NB4 (cell line): ENCODE results near the gene TMEM11.

Experiments used
- CTCF ChIP-seq: IDR thresholded peaks from one replicate; pipeline ENCODE4 v1.5.1; 2012; ENCODE audit warnings: low read depth, low read length
- MAX ChIP-seq: IDR thresholded peaks from 2 replicates; pipeline ENCODE4 v1.6.1; 2011; ENCODE audit warnings: low read depth, low read length
- POLR2A ChIP-seq: IDR thresholded peaks from 2 replicates; pipeline ENCODE4 v1.6.1; 2011; ENCODE audit warnings: mild to moderate bottlenecking; ENCODE audit not compliant: insufficient read length; ENCODE audit errors: extremely low read depth

DNA sequence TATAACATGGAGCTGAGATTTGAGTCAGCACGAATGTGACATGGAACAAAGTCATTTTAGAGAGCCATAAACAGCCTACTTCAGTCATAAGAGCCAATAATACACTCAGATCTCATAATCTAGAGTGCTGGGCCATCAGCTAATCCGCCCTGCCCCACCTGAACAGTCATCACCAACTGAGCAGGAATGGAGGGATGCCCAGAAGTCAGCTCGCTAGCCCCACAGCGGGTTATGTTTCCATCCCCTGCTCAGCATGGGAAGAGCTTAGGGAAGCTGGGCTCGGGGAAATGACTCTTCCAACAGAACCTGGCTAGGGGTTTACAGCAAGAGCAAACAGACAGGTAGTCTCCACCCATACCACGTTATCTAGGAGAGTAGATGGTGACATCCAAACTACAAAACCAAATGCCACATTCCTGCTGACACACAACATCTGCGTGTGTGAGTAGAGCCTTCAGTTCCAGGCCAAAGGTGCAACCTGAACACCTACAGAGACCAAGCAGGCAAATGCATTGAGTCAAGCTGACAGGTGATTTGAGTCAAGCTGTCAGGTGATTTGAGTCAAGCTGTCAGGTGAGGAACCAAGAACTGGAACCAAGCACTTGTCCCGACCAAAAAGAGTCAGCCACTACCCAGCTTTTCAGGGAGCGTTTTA lies 2.0 kb downstream of the TMEM11 start:
- TF ChIP-seq CTCF: no peak
- no peak for TF ChIP-seq POLR2A
- no peak for TF ChIP-seq MAX
